ENCODE results near the gene ARHGEF37.
A peak's percentile ranks its signal among the peaks of the same experiment; 100 is the strongest.

The ARHGEF37 gene

DNA sequence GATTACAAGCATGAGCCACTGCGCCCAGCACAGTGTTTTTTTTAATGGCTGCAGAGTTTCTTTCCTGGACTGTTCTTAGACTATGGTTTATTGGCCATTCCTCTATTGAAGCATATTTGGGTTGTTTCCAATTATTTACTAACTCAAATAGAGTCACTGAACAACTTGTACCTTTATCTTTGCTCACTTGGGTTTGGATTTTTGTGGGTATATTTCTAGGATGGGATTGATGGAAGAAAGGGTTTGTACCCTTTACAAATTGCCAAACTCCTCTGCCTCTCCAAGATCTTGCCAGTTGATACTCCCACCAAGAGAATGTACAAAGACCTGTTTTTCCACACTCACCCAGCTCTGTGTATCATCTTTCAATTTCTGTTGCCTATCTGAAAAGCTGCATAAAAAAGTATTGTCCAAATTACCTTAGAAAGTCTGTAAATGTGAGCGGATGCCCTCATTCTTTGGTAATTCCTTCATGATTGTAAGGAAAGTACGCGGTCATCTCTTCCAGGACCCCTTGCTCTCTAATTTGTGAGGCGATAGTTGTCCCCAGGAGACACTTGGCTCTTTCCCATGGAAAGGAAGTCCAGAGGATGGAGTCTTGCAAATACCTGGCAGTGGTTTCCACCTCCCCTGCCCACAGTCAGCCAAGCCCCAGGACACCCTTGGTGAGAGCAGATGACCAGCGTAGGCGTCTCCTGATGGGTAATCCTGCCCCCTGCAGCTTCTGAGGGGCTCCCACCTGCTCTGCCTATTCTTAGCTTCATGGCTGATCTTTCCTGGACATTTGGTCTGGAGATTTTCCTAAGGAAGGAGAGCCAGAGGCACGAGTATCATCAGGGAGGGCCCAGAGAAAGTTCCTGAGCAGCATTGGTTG is 33.0 kb downstream of the ARHGEF37 start:
- TF ChIP-seq ZFX (IDR thresholded peaks at IDR 0.05), result no peak
- peak overlapping the region; percentile 89 for H3K27ac ChIP-seq

DNA sequence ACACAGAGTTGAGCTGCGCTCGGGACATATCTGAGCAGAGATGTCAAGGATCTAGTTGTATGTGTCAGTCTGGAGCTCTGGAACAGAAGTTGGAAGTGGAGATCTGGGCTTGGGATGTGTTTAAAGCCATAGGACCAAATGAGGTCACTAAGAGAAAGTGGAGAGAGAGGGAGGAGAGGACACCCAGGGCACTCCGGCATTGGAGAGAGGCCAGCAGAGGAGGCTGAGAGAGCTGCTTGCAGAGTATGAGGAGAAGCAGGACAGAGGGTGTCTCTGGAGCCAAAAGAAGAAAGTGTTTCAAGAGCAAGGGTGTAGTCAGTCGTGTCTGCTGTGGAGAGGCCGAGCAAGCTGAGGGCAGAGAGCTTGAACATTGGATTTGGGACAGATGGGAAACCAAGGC is 34.7 kb downstream of the ARHGEF37 start:
- peak overlapping the region; percentile 89 for H3K27ac ChIP-seq
- TF ChIP-seq, protein P1, sequence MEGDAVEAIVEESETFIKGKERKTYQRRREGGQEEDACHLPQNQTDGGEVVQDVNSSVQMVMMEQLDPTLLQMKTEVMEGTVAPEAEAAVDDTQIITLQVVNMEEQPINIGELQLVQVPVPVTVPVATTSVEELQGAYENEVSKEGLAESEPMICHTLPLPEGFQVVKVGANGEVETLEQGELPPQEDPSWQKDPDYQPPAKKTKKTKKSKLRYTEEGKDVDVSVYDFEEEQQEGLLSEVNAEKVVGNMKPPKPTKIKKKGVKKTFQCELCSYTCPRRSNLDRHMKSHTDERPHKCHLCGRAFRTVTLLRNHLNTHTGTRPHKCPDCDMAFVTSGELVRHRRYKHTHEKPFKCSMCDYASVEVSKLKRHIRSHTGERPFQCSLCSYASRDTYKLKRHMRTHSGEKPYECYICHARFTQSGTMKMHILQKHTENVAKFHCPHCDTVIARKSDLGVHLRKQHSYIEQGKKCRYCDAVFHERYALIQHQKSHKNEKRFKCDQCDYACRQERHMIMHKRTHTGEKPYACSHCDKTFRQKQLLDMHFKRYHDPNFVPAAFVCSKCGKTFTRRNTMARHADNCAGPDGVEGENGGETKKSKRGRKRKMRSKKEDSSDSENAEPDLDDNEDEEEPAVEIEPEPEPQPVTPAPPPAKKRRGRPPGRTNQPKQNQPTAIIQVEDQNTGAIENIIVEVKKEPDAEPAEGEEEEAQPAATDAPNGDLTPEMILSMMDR (conservative IDR thresholded peaks at IDR 0.05), result no peak
- no peak for TF ChIP-seq ZFX (IDR thresholded peaks at IDR 0.05)

DNA sequence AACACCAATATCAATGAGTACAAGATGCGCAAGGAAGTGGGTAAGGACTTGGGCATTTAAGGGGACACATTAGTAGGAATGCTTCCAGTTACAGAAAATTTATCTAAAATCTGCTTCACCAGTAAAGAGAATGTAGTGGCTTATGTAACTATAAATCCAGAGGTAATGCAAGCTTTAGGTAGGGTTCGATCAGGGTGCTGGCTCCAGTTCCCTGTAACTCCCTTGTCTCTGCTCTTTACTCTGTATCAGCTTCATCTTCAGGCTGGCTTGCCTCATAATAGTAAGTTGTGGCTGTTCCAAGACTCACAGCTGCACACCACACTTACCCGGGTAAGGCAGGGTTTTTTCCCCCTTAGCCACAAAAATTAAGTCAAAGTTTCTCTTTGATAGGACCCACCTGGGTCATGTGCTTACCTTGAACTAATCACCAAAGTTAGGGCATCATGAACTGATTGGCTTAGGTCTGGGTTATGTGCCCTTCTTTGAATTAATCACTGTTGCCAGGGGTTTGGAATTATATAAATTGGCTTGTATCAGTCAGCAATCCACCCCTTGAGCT is 35.5 kb downstream of the ARHGEF37 start:
- peak overlapping the region; percentile 89; the same call in 1 of the 2 replicates for H3K27ac ChIP-seq
- TF ChIP-seq ZFX (IDR thresholded peaks at IDR 0.05), result no peak
- TF ChIP-seq, protein P1 (conservative IDR thresholded peaks at IDR 0.05), result no peak

DNA sequence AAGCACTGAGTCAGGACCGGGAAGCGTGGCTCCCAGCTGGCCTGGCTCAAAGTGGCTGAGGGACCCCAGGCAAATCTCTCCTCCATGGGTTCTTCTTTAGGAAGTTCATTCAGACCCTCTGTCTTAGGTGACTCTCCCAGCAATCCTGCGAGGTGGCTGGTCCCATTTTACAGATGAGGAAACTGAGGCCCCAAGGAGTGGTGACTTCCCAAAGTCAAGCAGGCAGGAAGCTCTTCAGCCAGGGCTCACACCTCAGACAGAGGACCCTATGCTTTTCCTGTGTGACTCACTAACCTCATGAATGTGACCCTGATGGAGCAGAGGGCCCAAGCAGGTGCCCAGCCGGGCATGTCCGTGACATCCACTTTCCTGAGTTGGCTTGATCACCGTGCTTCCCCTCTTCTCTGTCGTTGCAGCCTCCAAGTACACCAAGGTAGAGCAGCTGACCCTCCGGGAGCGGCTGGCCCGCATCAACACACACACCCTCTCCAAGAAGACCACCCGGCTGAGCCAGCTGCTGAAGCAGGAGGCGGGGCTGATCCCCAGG is 36.5 kb downstream of the ARHGEF37 start:
- no peak overlapping the region for H3K27ac ChIP-seq
- no peak for TF ChIP-seq ZFX (IDR thresholded peaks at IDR 0.05)
- TF ChIP-seq, protein P1 (conservative IDR thresholded peaks at IDR 0.05), result no peak

DNA sequence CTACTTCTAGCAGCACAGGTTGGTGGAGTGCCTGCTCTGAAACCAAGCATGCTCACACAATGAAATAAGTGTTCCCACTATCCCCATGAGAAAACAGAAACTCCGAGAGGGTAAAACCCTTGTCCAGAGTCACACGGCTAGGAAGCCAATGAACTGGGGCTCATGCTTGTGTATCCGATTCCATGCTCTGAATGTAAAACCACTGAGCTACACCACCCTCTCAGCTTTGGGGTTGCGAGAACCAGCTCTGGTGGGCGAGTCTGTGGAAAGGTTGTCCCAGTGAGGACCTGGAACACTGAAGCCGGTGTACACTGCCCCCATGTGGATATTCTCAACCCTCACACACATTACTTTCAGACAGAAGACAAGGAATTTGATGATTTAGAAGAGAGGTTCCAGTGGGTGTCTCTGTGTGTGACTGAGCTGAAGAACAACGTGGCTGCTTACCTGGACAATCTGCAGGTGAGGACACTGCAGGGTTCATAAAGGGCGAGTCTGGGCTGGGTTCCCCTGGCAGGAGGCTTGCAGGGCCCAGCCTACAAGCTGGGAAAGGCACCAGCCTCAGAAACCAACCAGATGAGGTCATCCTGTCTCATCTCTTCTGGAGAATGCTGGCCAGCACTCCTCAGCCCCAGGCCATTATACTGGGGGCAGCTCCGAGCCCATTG is 37.4 kb downstream of the ARHGEF37 start:
- no peak overlapping the region for H3K27ac ChIP-seq
- TF ChIP-seq, protein P1 (conservative IDR thresholded peaks at IDR 0.05), result peak; percentile 86
- no peak for TF ChIP-seq ZFX (IDR thresholded peaks at IDR 0.05)

DNA sequence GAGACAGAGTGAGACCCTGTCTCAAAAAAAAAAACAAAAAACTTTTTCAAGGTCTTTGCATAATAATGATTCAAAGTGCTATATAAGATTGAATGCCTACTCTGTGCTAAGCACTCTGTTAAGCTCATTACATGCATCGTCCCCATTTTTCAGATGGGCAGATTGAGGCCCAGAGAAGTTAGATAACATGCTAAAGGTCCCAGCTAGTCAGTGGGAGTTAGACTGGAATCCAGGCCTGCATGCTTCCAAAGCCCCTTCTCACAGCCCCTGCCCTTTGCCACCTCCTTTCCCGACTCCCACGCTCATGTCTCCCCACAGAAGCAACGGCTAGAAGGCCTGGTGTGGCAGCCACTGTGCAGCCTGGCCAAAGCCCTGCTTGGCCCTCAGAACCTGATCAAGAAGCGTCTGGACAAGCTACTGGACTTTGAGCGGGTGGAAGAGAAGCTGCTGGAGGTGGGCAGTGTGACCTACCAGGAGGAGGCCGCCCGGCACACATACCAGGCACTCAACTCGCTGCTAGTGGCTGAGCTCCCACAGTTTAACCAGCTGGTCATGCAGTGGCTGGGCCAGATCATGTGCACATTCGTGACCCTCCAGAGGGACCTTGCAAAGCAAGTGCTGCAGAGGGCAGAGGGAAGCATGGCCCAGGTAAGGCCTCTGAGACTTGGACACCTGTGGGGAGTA is 40.3 kb downstream of the ARHGEF37 start:
- no peak overlapping the region for H3K27ac ChIP-seq
- TF ChIP-seq ZFX (IDR thresholded peaks at IDR 0.05), result no peak
- TF ChIP-seq, protein P1 (conservative IDR thresholded peaks at IDR 0.05), result no peak

DNA sequence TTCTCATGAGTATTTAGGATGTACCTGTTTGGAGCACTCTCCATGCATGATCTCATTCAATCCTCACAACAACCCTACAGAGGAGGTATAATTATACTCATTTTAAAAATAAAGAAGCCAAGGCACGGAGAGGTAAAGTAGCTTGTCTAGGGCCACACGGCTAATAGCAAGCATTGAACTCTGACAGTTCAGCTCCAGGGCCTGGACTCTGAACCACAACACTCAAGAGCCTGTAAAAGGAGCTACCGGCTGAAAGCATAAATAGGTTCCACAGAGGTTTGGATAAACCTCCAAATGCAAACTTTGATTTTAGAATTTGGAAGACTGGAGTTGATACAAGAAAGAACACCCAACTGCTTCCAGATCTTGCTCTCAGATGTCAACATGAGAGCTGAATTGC is 41.2 kb downstream of the ARHGEF37 start:
- TF ChIP-seq, protein P1 (conservative IDR thresholded peaks at IDR 0.05), result no peak
- no peak for TF ChIP-seq ZFX (IDR thresholded peaks at IDR 0.05)
- no peak overlapping the region for H3K27ac ChIP-seq
